GM23338 (cell line): Measurements from ENCODE around the gene ANKH. TPM values are rescaled to one million over a fixed set of nuclear protein-coding genes. Genes with fewer than 3 reads are reported as not detected.

Experiments used
- microRNA-seq: library from miRNA; unstranded; fragments of <30 nt; microRNA quantifications from one replicate; pipeline ENCODE4, GENCODE V29; 2017
- polyA plus RNA-seq: library from polyadenylated mRNA; unstranded; fragments of >200 nt; fragmentation: Nextera tagmentation; extraction: Ambion mirVana; gene quantifications from 2 replicates; pipeline ENCODE4 v1.2.1, GENCODE V29; 2016
- small RNA-seq: library from RNA; depleted of rRNA; stranded (forward); fragments of <200 nt; gene quantifications from one replicate; pipeline ENCODE3, GENCODE V24; 2014; ENCODE audit warnings: low replicate concordance
- total RNA-seq: library from RNA; depleted of rRNA; stranded (reverse); fragments of >200 nt; shearing (Covaris generic); gene quantifications from 2 replicates; pipeline ENCODE4 v1.2.3, GENCODE V29; 2014; rRNA removed

Gene ANKH
- total and polyA plus RNA-seq, 2 experiments from 2014 or later = 5.0 to 6.1 TPM

Small RNAs within 50 kb of the gene (microRNA-seq; reads per million reads assigned to microRNA genes)
- gene MIR4637 = not detected

Small RNAs within 50 kb of the gene (small RNA-seq; reads per million reads assigned to genes)
- gene HNRNPKP5 = not detected
- not detected for gene MIR4637

Other genes starting within 250 kb of the ANKH start
- gene OTULIN, start 207.1 kb downstream of the ANKH start, total RNA-seq = 19.2 and 43.9 TPM in 2 replicates
- gene OTULIN, start 207.1 kb downstream of the ANKH start, polyA plus RNA-seq = 21.2 and 24.3 TPM in 2 replicates